Mesothelial cell of epicardium (in vitro differentiated cells): ENCODE measurements around the gene FADS3. TPM values are rescaled to one million over a fixed set of nuclear protein-coding genes. Genes with fewer than 3 reads are reported as not detected.

Experiments used
- DNase-seq, 2 experiments: peaks; one replicate each; pipeline ENCODE4 v3.0.0; 2021; ENCODE audit warnings: low spot score in 2 of 2; ENCODE audit not compliant: unreplicated experiment in 2 of 2
- H3K27ac Mint-ChIP-seq: 2 replicates; pipeline ENCODE4 v1.8.0; 2021; ENCODE audit warnings: mixed read lengths
- H3K27me3 Mint-ChIP-seq: 2 replicates; pipeline ENCODE4 v1.8.0; 2021; ENCODE audit warnings: low read depth, mixed read lengths
- H3K36me3 Mint-ChIP-seq: 2 replicates; pipeline ENCODE4 v1.8.0; 2021; ENCODE audit warnings: mixed read lengths
- H3K4me1 Mint-ChIP-seq: 2 replicates; pipeline ENCODE4 v1.8.0; 2021; ENCODE audit warnings: mixed read lengths
- H3K4me3 Mint-ChIP-seq: 2 replicates; pipeline ENCODE4 v1.8.0; 2021; ENCODE audit warnings: mild to moderate bottlenecking, moderate library complexity, mixed read lengths
- H3K9me3 Mint-ChIP-seq: 2 replicates; pipeline ENCODE4 v1.8.0; 2021; ENCODE audit warnings: mixed read lengths
- CTCF ChIP-seq: fragments of 200-600 bp; sonication (generic); IDR thresholded peaks from one replicate; pipeline ENCODE4 v1.5.0; 2021; ENCODE audit warnings: antibody characterized with exemption; ENCODE audit not compliant: unreplicated experiment
- total RNA-seq: library from RNA; stranded (reverse); gene quantifications from 3 replicates; pipeline ENCODE4 v1.2.1, GENCODE V29; 2021

The FADS3 gene
- total RNA-seq, 1 donor from 2014 or later = 8.9 TPM

- DNase-seq = peak in 1 of 2 experiments; percentile 62
- H3K27ac Mint-ChIP-seq = peak overlapping the region; percentile 98
- no peak for TF ChIP-seq CTCF
- no peak overlapping the region for H3K4me3 Mint-ChIP-seq
- no peaks in the 10 kb centered on the region for H3K36me3 Mint-ChIP-seq
- H3K27me3 Mint-ChIP-seq = peaks cover 30% of the 10 kb centered on the region
- H3K9me3 Mint-ChIP-seq = no peaks in the 10 kb centered on the region
- H3K4me1 Mint-ChIP-seq = peaks cover 62% of the 10 kb centered on the region
Observed at GRCh38 chr11:61922539-61922938, 31.2 kb upstream of the FADS3 start.

- peaks cover 64% of the 10 kb centered on the region for H3K4me1 Mint-ChIP-seq
Observed at GRCh38 chr11:61921446-61921845, 30.1 kb upstream of the FADS3 start.

GRCh38 chr11:61919705-61920631 is 28.6 kb upstream of the FADS3 start:
- H3K27ac Mint-ChIP-seq = peak overlapping the region; percentile 72
- peaks cover 56% of the 10 kb centered on the region for H3K4me1 Mint-ChIP-seq
- H3K27me3 Mint-ChIP-seq = peaks cover 42% of the 10 kb centered on the region
- no peak for TF ChIP-seq CTCF
- no peaks in the 10 kb centered on the region for H3K36me3 Mint-ChIP-seq
- DNase-seq = peak in 1 of 2 experiments; percentile 37
- no peaks in the 10 kb centered on the region for H3K9me3 Mint-ChIP-seq
- peak overlapping the region; percentile 30 for H3K4me3 Mint-ChIP-seq

More at GRCh38 chr11:61921446-61921845, 30.1 kb upstream of the FADS3 start:
- H3K27ac Mint-ChIP-seq = no peak overlapping the region
- H3K36me3 Mint-ChIP-seq = no peaks in the 10 kb centered on the region
- no peaks in the 10 kb centered on the region for H3K9me3 Mint-ChIP-seq
- peaks cover 33% of the 10 kb centered on the region for H3K27me3 Mint-ChIP-seq
- no peak for TF ChIP-seq CTCF
- no peak for DNase-seq
- H3K4me3 Mint-ChIP-seq = no peak overlapping the region

GRCh38 chr11:61918938-61919704 is 27.8 kb upstream of the FADS3 start:
- TF ChIP-seq CTCF = no peak
- H3K36me3 Mint-ChIP-seq = no peaks in the 10 kb centered on the region
- H3K9me3 Mint-ChIP-seq = no peaks in the 10 kb centered on the region
- peak overlapping the region; percentile 66 for H3K27ac Mint-ChIP-seq
- H3K4me1 Mint-ChIP-seq = peaks cover 49% of the 10 kb centered on the region
- no peak for DNase-seq
- H3K27me3 Mint-ChIP-seq = peaks cover 42% of the 10 kb centered on the region
- H3K4me3 Mint-ChIP-seq = peak overlapping the region; percentile 76

- no peaks in the 10 kb centered on the region for H3K36me3 Mint-ChIP-seq
- no peak overlapping the region for H3K27ac Mint-ChIP-seq
- H3K4me3 Mint-ChIP-seq = peak overlapping the region; percentile 76
- peaks cover 42% of the 10 kb centered on the region for H3K27me3 Mint-ChIP-seq
- no peak for TF ChIP-seq CTCF
- H3K9me3 Mint-ChIP-seq = no peaks in the 10 kb centered on the region
- peaks cover 42% of the 10 kb centered on the region for H3K4me1 Mint-ChIP-seq
- DNase-seq = peak in 1 of 2 experiments; percentile 34
Observed at GRCh38 chr11:61918251-61918937, 27.0 kb upstream of the FADS3 start.
